GM18502 (cell line): ENCODE data around the gene PGR.

Experiments
- ATAC-seq: cut with Tn5 transposase; IDR thresholded peaks from one replicate; pipeline ENCODE4 v1.9.1; 2021; ENCODE audit warnings: mild to moderate bottlenecking; ENCODE audit not compliant: unreplicated experiment, poor library complexity

PGR gene

DNA sequence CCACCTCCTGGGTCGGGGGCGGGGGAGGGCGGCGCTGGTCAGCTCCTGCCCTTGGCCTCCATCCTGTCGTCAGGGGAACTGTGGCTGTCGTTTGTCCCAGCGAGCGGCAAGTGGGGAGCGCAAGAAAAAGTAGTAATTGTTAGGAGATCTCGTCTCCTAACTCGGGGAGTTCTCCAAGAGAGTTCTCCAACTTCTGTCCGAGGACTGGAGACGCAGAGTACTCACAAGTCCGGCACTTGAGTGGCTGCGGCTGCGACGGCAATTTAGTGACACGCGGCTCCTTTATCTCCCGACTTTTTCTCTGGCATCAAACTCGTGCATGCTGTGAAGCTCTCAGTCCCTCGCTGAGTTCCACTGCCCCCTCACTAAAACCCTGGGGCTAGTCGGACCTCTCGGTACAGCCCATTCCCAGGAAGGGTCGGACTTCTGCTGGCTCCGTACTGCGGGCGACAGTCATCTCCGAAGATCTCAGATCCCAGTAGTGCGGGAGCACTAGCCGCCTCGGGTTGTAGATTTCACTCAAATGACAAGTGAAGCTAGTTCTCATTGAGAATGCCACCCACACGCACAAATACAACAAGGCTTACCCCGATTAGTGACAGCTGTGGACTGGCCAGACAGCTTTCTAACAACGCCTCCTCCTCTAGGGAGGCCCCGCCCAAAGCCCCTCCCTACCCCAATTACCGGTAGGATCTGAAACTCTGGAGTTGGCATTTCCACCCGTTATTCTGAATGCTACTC, at the start of gene PGR:
Gene PGR (minus strand): TSS at position 611 of the 741 bp plus-strand sequence. CDS start 743 bp downstream, outside the sequence.
- ATAC-seq, result no peak

DNA sequence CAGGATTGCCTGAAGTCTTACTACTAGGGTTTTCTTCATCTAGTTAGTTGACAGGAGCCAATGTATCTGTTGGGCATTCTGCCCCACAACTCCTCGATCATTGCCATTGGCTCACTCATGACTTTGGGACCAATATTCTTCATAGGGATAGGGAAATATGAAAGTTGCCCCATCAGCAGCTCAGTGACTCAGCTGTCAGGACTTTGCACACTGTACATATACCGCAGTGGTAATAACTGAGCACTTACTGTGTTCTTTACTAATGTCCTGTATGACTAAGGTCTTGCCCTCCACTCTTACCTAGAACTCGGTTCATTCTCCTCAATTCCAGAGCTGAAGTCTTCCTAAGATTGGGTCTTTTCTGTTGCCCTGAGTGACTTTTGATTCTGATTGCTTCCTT, 46.8 kb upstream of the PGR start:
- ATAC-seq, result no peak

DNA sequence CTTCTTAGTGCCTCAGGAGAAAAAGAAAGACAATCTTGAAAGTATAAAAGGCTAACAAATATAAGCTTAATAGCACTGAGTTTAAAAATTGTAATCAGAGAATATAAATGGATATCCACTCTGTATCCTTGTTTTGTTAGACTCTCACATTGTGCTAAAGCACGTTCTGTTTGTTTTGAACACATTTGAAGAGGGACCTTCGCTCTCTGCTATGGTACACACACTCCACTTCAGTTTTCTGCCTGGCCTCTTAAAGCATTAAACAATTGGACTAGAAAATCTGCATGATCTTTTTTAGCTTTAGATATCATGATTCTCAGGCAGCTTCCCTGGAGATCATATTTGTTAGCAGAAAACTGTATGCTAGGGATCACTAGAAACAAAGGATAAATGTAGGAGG, 40.3 kb upstream of the PGR start:
- no peak for ATAC-seq

DNA sequence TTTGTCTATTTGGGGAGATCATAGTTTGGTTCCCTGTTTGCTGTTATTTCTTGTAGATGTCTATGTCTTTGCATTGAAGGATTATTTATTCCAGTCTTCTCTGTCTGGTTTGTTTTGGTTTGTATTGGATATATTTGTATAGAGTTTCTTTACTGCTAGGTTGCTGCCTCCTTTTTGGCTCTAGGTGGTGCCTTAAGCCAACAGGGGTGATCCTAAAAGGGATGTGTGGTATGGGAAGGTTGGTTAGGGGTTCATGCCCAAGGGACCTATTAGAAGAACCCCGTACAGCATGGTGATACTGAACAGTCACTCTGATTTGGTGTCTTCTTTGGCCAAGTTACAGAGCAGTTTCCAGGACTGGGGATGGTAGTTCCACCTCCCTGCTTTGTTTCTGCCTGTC, 36.4 kb upstream of the PGR start:
- no peak for ATAC-seq

DNA sequence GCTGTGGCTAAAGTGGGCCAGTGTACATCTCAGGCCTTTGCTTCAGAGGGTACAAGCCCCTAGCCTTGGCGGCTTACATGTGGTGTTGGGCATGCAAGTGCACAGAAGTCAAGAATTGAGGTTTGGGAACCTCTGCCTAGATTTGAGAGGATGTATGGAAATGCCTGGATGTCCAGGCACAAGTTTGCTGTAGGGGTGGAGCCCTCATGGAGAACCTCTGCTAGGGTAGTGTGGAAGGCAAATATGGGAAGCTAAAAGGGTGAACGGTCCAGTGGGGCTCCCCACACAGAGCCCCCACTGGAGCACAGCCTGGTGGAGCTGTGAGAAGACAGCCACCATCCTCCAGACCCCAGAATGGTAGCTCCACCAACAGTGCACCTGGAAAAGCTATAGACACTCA, 28.5 kb upstream of the PGR start:
- ATAC-seq, result no peak

DNA sequence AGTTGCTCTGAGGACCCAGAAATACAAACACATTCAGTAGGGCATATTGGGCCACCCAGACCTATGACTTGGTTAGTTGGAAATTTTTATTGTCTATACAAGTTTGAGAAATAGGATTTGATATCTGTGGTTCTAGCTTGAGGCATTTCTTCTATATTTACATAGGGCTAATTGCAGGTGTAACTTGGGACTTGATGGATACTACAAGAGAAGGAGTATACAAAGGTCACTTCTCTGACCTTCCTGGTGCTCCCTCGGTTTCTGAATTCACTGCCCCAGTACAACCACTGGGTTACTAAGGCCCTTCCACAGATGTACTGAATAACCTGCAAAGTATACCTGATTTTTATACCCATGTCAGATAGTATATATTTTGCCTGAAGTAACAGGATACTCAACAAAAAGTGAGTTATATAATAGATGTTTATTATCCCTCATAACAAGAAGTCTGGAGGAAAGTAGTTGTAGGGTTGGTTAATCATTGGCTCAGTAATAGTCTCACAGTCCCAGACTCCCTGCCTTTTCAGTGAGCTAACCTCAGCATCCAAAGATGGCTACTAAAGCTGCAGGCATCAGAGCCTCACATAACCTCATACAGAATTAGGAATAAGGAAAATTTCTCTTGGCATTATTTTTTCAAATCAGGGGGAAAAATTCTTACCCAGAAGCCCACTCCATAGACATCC, 8.8 kb upstream of the PGR start:
- ATAC-seq, result no peak

DNA sequence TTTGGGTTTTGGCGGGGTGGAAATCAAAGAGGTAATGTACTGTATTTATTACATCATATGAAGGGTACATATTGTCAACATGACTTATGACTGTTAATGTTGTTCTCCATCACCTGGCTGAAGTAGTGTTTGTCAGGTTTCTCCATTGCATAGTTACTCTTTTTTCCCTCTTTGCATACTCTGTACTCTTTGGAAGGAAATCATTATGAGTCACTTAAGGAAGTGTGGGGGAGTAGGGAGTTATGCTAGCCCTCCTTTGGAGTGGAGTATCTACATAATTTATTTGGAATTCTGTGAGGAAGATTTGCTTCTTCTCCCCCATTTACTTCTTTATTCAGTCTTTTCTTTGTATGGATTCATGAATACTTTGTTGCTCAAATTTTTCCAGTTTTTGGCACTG, 3.6 kb upstream of the PGR start:
- no peak for ATAC-seq

DNA sequence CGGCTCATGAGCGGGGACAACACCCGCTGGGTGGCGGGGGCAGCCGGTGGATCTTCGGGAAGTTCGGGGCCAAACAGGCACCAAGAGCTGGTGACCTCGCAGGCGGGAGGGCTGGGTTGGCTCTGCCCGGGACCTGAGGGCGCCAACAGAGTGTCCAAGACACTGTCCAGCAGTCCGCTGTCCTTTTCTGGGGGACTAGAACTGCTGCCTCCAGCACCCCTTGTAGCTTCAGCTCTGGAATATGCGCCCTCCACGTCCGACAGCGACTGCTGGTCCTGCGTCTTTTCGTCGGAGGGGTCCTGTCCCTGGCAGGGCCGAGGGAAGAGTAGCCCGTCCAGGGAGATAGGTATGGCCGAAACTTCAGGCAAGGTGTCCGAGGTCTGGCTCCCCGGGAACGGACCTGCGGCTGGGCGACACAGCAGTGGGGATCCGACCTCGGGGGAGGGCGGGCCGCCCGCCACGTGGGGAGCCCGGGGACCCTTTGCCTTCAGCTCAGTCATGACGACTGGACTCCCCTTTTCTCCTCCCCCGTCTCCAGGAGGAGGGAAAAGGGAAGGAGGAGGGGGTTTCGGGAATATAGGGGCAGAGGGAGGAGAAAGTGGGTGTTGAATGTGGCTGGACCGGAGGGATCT, 926 bp downstream of the PGR start:
- ATAC-seq, result no peak

DNA sequence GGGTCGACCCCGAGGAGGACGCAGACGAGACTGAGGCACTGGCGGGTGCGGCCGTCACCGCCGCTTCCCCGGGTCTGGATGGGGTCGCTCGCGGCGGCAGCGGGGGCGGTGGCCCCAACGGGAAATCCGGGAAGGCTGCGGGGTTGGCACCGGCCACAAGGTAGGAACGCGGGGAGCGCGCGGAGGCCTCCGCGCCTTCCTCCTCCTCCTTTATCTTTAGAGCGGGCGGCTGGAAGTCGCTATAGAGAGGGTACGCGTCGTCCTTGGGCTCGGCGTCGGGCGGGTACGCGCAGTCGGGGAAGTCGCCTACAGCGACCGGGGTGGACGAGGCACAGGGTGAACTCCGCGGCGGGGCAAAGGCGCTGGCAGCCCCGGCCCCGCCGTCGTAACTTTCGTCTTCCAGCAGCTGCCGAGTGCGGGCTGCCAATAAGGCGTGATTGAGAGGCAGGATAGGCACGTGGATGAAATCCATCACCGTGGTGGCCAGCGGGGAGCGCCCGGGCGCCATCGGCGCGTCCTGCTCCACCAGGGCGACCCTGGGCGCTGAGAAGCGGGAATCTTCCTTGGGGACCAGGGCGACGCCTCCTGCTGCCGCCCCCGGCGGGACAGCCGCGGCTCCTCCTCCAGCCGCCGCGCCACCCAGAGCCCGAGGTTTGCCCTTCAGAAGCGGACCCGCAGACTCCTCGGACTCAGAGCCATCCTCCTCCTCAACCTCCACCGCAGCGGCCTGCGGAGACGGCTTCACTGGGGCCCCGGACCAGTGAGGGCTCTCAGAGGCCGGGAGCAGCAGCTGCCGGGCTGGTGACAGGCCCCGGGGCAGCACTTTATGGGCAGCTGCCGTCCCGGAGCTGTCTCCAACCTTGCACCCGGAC, 1.7 kb downstream of the PGR start:
- no peak for ATAC-seq

DNA sequence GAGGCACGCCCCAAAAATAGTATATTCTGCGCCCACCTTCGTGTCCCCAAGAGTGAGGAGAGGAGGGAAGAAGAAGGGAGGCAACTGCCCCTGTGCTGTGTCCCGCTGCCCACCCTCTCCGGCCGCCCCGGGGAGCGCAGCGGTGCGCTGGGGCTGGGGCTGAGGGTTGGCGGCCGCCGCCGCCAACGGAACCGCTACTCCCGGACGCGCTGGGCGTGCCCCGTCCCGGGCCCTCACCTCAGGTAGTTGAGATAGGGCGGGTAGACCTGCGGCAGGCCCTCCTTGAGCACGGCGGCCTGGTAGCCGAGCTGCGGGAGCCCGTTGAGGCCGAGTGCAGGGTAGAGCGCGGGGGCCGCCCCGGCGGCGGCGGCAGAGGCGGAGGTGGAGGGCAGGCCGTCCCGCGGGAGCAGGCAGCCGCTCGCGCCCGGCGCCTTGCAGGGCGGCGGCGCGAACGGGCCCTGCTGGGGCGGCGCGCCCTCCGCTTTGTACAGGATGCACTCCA, 2.4 kb downstream of the PGR start:
- no peak for ATAC-seq

DNA sequence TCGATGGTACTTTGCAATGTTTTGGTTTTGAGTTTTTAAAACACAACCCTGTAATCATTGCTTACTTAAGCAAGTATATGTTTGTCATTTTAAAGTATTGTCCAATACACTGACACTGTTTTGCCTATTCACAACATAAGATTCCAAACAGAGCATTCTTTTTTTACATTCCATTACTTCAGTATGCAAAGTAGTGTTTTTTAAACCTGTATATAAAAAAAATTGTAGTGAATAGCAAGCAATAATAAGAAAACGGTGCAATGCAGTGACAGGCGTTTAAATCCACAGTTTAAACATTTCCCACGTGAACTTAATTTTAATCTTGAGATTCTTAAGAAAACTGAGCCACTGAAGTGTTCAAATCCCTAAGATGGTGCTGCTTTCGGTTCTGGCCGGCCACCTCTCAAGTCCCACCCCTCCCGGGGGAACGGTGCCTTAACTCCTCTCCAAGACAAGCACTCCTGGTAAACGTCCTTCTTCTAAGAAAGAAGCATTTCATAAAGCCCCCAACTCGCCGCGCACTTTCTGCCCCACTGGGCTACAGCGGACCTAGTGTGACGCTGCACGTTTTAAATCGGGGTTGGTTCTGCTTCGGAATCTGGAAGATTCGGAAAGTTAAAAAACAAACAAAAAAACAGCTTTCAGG, 2.9 kb downstream of the PGR start:
- ATAC-seq, result no peak

DNA sequence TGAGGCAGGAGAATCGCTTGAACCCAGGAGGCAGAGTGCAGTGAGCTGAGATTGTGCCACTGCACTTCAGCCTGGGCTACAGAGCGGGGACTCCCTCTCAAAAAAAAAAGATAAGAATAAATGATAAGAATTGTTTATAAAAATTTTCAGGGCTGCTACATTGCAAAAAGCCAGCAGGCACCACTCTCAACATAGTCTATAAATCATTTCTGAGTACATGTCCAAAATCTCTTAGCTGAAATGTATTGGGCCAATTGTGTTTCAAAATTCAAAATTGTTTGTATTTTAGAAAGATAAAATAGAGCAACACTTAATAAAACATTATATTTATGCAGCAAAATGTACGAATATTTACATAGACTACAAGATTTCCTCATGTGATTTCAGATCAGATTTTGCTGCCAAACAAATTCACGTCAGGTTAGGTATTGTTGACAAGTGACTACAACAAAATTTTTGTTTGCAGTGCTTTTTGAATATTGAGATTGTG, 13.9 kb downstream of the PGR start:
- no peak for ATAC-seq

DNA sequence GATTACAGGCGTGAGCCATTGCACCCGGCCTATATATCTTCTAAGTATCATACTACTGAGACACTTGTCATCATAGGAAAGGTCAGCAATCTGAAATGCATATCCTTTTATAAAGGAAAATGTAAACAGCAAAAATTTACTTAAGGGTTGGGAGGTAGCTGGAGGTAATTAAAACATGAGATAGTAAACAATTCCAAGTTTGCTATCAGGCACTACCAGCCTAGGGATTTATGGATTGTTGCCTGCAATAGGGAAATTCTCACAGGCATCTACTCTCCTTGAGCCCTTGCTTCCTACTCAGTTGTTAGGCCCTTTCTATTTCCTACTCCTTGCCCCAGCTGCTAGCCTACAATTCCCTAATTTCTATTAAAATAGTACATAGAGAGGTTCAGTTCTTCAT, 16.1 kb downstream of the PGR start:
- ATAC-seq, result no peak

DNA sequence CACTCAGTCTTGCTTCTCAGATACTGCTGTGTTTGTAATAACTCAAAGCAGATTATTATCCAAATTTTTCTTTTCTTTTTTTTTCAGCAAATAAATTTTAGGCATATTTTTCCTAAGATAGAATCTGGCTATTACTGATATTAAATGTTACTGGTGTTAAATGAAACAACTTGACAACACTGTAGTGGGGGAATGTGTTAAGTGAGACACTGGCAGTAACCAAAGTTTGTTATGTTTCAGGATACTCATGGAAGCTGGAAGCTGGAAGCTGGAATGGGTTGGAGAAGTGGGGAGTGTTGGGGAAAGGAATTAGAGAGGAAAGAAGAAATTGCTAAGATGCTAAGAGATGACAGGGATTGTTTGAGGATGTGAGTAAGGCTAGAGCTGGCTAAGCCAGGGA, 24.9 kb downstream of the PGR start:
- ATAC-seq, result no peak

DNA sequence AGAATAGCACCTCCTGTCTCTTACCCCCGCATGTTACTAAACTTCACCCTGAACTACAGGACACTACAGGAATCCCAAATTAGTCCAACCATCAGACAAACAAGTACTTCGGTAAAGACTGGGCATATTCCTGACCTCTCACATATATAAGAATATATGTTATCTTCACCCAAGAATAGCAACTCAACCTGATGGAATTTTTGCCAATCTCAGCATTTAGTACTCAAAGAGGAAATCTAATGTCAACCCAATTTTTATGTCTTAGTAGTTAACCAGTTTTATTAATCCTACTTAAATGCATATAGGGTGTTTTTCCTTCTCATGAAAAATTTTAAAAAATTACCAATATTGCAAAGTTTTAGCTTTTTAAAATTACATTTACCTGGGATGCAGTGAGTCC, 26.2 kb downstream of the PGR start:
- ATAC-seq, result no peak

DNA sequence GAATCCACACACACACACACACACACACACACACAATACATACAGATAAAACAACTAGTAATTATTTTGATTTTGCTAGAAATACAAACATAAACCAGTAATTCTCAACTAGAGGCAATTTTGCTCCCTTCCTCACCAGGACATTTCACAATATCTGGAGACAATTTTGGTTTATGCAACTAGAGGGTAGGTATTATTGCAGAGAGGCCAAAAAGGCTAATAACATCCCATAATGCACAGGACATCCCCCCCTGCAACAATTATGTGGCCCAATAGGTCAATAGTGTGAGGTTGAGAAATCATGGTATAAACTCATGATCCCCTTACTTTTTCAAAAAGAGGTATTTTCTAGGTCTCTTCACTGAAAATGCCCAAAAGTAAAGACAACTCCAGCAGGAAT, 29.0 kb downstream of the PGR start:
- ATAC-seq, result no peak

DNA sequence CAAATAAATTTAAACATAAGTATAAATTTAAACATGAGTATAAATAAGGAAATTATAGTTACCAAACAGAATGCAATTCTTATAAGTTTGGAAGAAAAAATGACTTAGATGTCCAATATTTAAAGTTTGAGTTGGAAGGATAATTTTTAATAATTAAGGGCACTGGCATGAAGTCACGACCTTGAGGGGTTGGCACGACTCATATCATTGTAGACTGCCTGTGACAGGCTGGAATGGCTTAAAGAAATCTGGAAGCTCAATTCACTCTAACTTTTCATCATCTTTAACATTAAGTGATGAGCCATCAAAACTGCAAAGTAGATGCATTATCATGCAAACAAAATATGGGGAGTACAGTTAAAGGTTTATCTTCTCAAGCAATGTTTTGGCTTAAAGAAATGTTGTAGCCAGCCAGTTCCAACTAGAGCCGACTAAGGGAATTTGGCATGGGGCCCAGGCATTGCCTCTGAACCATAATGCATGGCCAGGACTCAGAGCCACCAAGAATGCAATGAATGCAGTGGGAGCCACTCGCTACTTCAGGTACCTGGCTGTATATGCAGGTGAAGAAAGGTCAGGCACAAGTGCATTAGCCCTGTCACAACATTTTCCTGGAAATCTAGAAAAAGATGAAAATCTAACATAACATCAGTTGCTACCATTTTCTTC, 33.4 kb downstream of the PGR start:
- no peak for ATAC-seq

DNA sequence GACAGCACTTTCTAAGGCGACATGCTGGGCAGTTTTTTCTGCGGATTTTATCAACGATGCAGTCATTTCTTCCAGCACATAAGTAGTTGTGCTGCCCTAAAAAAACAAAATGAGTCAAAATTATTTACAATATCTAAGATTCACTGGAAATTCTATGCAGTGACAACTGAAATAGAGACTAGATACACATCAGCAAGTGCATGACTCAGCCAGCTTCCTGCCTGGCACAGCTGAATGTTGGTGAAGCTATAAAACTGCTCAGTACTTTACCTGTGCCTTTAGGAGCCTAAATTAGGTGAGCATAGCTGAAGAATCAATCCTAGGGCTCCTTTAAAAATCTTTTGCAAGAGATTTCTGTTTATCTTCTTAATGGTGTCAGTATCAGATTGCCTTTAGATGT, 37.8 kb downstream of the PGR start:
- ATAC-seq, result no peak

DNA sequence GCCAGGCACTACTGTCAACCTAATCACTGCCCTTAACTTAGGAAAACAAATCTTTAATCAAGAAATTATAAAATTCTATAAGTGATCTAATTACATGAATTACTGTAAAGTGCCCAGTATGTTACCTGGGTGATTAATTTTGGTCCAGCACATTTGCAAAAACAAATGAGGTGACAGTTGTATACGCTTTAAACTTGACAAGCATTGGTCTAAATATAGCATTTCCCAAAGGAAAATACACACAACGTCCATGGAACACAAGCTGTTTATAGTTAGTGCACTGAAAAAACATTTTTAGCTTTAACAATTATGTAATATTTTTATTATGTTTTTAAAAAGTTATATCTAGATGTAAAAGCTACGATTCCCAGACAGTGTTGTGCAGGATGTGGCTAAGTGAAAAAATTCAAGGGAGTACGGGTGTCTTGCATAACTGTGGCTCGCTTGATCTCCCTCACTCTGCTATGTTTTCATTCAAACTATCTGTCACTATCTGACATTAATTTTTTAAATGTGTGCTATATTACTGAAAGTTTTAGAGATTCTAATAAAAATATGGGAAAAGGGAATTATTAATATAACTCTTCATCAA, 38.8 kb downstream of the PGR start:
- no peak for ATAC-seq
